ENCODE data around the gene SFSWAP.
"Not testable (repeated sequence)": the region's sequence is repeated elsewhere in the genome, so short reads cannot be mapped to it uniquely, and the experiment has no call there.

Gene SFSWAP

GRCh38 chr12:131710464-131711457 lies at the start of gene SFSWAP:
Gene SFSWAP, plus strand, starts transcription at chr12:131711090. Its CDS starts 140 bp downstream, at chr12:131711230.
- DNase-seq (ENCODE audit: low read depth in 2 of 3, low spot score in 1 of 3): peak; percentile 53 to 77 (median 53)

- not testable (repeated sequence) for DNase-seq (ENCODE audit: low read depth in 2 of 3, low spot score in 1 of 3)
Observed at GRCh38 chr12:131661170-131661985, 49.5 kb upstream of the SFSWAP start.

- not testable (repeated sequence) for DNase-seq (ENCODE audit: low read depth in 2 of 3, low spot score in 1 of 3)
Observed at GRCh38 chr12:131661986-131662288, 49.0 kb upstream of the SFSWAP start.

GRCh38 chr12:131662346-131662745 lies 48.5 kb upstream of the SFSWAP start:
- not testable (repeated sequence) for DNase-seq (ENCODE audit: low read depth in 2 of 3, low spot score in 1 of 3)

- not testable (repeated sequence) for DNase-seq (ENCODE audit: low read depth in 2 of 3, low spot score in 1 of 3)
Observed at GRCh38 chr12:131665666-131666065, 45.2 kb upstream of the SFSWAP start.

GRCh38 chr12:131666486-131666885 lies 44.4 kb upstream of the SFSWAP start:
- DNase-seq (ENCODE audit: low read depth in 2 of 3, low spot score in 1 of 3): not testable (repeated sequence)

- DNase-seq (ENCODE audit: low read depth in 2 of 3, low spot score in 1 of 3): not testable (repeated sequence)
Observed at GRCh38 chr12:131666978-131667601, 43.8 kb upstream of the SFSWAP start.

GRCh38 chr12:131671276-131671675 lies 39.6 kb upstream of the SFSWAP start:
- DNase-seq (ENCODE audit: low read depth in 2 of 3, low spot score in 1 of 3): no peak

GRCh38 chr12:131671871-131672270 lies 39.0 kb upstream of the SFSWAP start:
- DNase-seq (ENCODE audit: low read depth in 2 of 3, low spot score in 1 of 3): no peak

GRCh38 chr12:131672311-131672940 lies 38.5 kb upstream of the SFSWAP start:
- DNase-seq (ENCODE audit: low read depth in 2 of 3, low spot score in 1 of 3): no peak

GRCh38 chr12:131672941-131673887 lies 37.7 kb upstream of the SFSWAP start:
- no peak for DNase-seq (ENCODE audit: low read depth in 2 of 3, low spot score in 1 of 3)

- DNase-seq (ENCODE audit: low read depth in 2 of 3, low spot score in 1 of 3): no peak
Observed at GRCh38 chr12:131673888-131674257, 37.0 kb upstream of the SFSWAP start.

GRCh38 chr12:131674373-131674772 lies 36.5 kb upstream of the SFSWAP start:
- no peak for DNase-seq (ENCODE audit: low read depth in 2 of 3, low spot score in 1 of 3)

GRCh38 chr12:131675126-131676080 lies 35.5 kb upstream of the SFSWAP start:
- no peak for DNase-seq (ENCODE audit: low read depth in 2 of 3, low spot score in 1 of 3)

- no peak for DNase-seq (ENCODE audit: low read depth in 2 of 3, low spot score in 1 of 3)
Observed at GRCh38 chr12:131676544-131676943, 34.3 kb upstream of the SFSWAP start.

- DNase-seq (ENCODE audit: low read depth in 2 of 3, low spot score in 1 of 3): not testable (repeated sequence)
Observed at GRCh38 chr12:131677067-131677466, 33.8 kb upstream of the SFSWAP start.

- DNase-seq (ENCODE audit: low read depth in 2 of 3, low spot score in 1 of 3): no peak
Observed at GRCh38 chr12:131677699-131678098, 33.2 kb upstream of the SFSWAP start.

- not testable (repeated sequence) for DNase-seq (ENCODE audit: low read depth in 2 of 3, low spot score in 1 of 3)
Observed at GRCh38 chr12:131678389-131679181, 32.3 kb upstream of the SFSWAP start.
